Stimulated activated naive CD4-positive, alpha-beta T cell treated with Interleukin-2 at 50 U/mL for 16 hours (primary cell): ENCODE data around the gene ANKRD12.
A peak's percentile ranks its signal among the peaks of the same experiment; 100 is the strongest.
"Not testable (repeated sequence)": the region's sequence is repeated elsewhere in the genome, so short reads cannot be mapped to it uniquely, and the experiment has no call there.

Experiments
- DNase-seq: peaks from one replicate; lab custom pipeline; 2025; lab: John Stamatoyannopoulos, UW

ANKRD12 gene

DNA sequence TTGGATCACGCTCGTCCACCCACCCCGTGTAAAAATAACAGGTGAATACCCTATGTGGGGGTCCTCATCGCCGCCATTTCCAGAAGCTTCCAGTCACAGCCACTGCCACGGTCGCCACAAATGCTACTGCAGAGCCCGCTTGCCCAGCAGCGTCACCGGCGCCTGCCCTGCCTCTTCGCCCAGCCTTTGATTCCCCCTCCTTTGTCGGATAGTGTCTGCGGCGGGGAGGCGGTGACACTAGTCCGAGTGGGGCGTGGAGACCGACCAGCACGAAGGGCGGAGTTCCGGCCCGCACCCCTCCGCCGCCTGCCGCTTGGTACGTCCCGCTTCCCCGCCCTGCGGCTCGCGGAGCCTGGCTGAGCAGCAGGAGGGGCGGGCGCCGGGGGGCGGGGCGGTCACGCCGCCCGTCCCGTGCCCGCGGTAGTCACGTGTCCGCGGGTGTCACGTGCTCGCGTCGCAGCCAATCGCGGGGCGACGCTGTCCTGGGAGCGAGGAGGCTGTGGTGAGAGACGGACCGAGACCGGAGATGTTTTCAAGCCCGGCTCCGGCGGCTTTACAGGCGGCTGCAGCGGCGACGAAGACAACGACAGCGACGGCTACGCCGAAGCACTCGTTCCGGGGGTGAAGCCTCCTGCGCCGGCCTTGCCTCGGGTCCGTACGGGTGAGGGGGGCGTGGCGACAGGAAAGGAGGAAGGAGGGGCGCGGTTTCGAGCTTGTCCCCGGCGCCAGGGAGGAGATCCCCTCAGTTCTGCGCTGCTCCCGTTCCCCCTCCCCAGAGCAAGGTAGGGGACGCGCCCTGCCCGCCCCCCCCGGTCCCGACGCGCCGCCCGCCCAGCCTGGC lies at the start of gene ANKRD12:
Gene ANKRD12, plus strand, starts transcription at position 467 of the 841 bp plus-strand sequence. CDS start 45,652 bp downstream, outside the sequence.
- DNase-seq: peak; percentile 96

DNA sequence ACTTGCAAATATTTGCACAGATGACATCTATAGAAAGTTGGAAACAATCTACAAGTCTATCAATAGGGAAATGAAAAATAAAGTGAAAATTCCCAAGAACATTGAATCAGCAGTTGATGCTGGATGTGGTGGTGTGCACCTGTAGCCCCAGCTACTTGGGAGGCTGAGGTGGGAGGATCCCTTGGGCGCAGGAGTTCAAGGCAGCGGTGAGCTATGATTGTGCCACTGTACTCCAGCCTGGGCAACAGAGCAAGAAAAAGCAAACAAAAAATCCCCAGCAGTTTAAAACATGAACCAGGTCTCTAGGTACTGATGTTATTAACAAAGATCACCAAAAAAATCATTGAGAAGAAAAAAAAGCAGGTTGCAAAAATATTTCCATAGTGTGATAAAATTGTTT lies 49.4 kb upstream of the ANKRD12 start:
- no peak for DNase-seq

DNA sequence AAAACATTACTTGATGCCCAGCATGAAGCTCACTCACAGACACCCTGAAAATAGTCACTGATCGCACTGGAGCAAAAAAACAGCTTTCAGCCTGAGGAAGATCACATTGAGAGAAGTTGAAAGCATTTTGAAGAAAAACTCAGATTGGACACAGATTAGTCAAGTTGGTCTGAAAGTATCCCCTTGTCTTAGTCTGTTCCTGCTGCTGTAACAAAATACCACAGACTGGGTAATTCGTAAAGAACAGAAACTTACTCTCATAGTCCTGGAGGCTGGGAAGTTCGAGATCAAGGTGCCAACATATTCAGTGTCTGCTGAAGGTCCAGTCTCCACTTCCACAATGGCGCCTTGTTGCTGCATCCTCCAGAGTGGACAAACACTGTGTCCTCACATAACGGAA lies 48.3 kb upstream of the ANKRD12 start:
- DNase-seq: no peak

DNA sequence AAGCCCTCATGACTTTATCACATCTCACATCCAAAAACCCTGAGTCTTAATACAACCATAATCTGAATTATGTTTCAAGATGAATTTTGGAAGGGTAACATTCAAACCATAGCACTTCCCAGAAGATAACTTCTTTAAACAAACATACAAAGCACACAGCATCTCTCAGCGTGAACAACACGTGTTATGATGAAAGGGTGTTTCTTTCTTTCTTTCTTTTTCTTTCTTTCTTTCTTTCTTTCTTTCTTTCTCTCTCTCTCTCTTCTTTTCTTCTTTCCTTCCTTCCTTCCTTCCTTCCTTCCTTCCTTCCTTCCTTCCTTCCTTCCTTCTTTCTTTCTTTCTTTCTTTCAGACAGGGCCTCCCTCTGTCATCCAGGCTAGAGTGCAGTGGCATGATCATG lies 47.9 kb upstream of the ANKRD12 start:
- DNase-seq: not testable (repeated sequence)

DNA sequence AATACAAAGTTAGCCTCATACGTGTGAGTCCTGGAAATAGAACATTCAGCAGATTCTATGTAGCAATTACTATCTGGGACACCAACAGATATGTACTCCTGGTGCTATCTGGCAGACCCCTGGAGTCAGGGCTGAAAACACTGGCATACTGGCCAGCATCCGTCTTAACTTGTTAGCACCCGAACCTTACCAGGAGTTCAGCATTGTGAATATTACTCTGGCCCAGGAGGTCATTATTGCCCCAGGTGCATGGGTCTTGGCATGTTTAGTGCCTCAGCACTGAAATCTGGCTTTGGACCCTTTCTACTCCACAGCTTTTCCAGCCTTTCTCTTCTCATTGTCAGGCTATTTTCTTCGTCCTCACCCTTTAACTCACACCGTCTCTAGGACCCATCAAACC lies 46.0 kb upstream of the ANKRD12 start:
- DNase-seq: no peak

DNA sequence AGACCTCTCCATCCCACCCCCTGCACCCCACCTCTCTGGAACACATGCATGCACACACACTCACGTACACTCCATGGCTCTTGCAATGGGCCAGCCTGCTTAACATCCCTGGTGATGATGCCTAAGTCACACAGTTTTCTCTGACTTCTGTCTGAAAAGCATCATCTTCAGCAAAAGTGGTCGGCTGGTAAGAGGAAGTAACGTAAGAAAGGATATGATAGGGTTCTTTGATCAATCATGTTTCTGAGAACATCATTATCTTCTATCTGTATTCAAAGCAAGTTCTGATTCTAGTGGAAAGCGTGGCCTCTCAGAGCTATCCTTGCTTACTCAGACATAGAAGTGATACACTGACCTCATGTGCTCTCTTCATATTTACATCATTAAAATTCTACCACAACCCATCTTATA lies 45.5 kb upstream of the ANKRD12 start:
- peak; percentile 55 for DNase-seq

DNA sequence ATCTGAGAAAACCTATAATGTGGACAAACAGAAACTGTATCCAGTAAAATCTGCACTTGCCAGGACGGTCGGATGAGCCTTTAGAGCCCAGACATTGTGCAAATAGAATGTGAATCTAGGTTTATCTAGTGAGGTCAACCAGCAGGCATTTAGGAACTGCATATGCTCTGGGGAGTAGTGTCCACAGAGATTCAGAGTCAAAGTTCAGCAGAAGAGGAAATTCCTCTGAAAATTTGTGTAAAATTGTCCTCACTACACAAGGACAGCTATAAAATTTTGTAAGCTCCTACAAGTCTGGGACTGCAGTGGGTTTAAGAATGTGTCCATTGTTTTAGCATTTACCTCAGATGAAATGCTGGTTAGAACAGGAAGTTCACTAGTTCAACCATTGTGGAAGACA lies 43.9 kb upstream of the ANKRD12 start:
- no peak for DNase-seq

DNA sequence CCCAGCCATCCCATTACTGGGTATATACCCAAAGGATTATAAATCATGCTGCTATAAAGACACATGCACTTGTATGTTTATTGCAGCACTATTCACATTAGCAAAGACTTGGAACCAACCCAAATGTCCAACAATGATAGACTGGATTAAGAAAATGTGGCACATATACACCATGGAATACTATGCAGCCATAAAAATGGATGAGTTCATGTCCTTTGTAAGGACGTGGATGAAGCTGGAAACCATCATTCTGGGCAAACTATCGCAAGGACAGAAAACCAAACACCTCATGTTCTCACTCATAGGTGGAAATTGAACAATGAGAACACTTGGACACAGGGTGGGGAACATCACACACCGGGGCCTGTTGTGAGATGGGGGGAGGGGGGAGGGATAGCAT lies 43.5 kb upstream of the ANKRD12 start:
- DNase-seq: not testable (repeated sequence)

DNA sequence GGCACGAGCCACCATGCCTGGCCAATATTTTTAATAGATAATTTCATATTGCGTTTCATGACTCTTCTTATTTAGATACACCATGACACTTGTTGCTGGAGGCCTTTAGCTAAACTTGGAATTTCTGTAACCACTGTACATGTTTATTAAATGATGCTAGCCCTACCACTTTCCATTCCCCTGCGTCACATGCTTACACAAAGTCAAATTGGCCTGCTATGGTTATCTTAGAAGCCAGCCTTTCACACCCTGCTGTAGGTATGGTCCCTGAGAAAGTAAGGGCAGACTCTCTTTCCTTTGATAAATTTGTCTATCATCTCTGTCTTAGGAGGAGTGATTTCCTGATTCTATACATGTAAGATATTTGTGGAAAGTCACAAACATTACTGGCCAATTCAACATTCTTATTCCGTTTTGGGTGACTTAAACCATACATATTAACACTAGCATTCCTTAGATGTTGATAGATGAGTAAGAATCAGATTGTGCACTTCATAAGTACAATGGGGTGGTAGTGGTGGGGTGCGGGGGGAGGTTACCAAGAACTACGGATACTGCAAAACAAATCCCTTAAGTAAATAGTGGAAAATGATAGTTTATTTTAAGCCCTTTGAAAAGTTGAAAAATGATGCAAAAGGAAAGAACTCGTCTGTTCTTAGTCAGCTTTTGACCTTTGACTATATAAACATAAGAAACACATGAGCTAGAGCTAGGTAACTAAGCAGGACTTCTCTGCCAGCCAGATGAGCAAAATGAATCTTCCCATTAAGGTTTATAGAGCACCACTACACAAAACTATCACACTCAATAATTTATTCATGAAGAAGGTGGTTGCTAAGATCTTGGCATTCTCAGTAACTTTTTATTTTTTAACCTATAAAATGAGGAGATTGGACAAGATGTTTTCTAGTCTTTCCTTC lies 42.0 kb upstream of the ANKRD12 start:
- DNase-seq: peak; percentile 76

DNA sequence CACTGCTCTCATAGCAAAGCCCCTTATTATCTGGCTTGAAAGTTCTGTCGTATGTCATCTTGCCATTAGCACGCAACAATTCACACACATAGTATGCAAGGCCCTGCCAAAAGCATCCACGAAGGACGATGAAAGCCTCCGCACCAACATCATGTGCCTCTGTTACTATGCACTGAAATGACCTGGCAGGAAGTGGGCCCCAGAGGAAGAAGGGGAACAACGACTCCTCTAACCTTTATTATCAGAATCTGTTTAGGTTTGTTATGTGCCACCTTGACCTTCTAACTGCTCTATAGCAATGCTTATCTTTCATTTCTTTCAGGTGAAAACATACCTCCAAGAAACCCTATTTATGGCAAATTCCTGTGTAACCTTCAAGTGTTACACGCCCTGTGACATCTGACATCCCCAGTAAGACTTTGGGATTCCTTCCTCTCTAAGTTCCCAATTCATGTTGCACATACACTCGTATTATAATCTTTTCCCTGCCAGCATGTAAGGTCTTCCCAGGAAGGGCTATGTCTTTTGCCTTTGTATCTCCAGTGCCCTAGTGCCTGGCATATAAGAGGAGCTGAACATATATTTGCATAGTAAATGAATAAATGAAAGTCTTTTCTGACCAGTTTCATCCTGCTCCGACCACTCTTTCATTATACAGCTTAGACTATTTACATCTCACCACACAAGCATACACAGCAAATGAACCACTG lies 41.1 kb upstream of the ANKRD12 start:
- DNase-seq: peak; percentile 60

DNA sequence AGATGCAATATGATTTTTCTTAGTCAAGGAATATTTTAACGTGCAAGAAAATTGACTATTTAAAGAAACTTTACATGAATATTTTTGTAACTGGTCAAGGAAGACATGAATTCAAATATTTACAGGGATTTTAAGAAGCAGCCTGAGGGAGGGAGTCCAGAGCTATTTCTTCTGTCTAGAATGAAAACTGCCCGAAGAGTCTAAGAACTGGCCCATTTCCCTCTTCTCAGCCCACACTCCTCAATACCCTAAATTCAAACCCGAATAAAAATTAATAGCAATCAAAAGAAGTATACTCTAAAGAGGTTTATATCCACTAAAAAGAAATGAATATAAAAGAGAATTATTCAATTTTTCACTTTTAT lies 40.6 kb upstream of the ANKRD12 start:
- no peak for DNase-seq

DNA sequence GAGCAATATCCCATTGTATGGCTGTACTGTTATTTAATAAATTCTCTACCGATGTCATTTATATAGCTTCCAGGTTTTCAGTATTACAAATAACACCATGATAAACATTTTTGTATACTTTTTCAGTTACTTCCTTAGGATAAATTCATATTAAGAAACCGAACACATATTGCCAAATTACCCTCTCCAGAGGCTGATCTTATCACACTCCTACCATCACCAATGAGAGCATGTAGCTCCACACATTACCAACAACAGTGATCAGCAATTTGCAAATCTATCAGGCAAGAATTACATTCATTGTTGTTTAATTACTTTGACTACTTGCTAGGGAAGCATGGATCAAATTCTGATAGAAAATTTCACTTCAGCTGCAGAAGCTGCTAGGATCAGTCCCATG lies 39.9 kb upstream of the ANKRD12 start:
- DNase-seq: no peak

DNA sequence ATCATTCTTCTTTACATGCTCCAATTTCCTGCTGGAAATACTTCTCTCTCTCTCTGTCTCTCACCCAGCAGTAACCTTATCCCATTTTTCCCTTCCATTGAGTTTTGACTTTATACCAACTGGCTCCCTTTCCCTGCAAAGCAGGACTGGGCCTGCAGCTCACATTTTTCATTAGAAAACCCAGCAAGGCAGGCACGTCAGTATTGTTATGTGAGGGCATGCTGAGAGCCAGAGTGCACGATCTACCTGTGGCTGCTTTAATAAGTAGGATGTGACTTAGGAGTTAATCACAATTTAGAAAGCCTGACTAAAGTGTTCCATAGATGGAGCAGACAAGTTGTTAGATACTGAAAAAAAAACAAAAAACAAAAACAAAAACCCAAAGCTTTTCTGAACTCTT lies 39.2 kb upstream of the ANKRD12 start:
- DNase-seq: no peak

DNA sequence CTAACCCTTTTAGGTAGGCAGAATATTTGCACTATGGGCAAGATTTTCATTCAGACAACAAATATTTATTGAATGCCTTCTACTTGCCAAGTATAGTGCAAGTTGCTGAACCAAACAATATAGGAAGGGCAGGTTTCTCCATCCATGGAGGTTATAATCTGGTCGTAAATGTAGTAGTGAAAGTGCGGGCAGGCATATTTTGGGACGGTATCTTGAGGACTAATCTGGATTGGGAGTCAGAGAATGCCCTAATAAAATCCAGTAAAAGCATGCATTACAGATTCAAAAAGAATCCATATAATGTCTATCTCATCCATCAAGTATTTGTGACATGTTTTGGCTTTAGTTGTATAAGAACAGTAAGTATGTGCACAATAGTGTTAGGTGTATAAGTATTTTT lies 35.8 kb upstream of the ANKRD12 start:
- DNase-seq: no peak

DNA sequence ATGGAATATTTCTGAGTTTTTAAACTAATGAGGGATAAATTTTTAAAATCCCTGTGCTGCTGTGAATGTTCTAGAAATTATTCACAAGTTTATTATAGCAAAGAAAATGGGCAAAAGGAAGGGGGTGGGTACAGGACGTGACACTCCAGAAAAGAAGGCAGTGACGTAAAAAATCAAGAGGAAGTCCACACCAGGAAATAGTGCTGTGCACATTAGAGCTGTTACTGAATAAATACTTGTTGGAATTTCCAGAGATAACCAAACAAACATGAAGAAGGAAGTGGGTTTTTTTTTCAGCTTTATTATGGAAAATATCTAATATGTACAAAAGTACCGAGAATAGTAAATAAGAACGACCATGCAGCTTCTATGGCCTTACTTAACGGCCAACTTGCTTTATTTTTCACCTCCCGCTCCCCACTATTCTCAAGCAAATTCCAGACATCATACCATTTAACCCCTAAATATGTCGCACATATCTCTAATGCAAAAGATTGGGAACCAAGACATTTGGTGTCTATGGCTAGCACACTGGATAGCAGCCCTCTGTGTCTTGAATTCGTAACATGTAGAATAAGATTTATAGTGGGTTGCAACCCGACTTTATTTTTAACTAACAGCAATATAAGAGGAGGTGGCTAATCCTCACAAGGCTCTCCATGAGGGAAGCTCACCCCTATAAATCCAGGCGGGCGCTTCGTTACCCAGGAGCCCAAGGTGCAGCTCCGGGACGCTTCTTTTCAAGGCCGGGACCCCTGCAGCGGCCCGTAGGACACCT lies 34.7 kb upstream of the ANKRD12 start:
- DNase-seq: no peak

DNA sequence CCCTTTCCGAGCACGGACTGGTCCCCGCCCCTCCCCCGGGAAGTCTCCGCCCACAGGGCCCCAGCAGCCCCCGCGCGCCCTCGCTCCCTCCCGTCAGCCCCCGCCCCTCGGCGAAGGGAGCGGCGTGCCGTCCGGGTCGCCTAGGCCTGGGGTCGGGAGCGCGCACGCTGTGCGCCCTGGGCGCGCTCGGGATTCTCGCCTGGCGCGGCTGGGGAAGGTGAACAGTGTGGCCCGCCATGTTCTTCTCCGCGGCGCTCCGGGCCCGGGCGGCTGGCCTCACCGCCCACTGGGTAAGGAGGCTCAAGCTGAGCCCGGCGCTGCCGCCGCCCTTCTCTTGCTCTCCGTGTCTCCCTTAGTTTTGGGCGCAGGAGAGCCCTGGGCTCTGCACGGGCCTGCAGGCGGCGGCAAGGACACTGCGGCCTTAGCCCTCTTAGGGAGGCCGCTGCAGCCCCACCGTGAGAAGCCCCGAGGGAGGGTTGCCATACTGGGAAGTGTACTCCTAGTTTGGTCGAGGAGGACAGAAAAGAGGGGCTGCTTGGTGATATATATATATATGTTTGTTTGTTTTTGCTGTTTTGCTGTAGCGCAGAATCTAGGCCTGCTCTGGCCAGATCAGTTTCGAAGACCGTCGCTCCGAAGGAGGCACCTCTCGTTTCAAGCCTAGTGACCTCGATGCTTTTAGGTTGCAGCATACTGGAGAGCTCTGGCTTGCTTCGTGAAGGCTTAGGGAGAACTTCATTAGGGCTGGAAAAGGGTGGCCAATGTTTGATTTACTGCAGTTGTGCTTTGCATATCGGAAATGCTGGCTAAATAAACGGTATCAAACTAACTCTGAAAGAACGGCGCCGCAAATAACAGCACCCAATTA lies 33.8 kb upstream of the ANKRD12 start, which contains the start of gene NDUFV2:
Gene NDUFV2, plus strand, starts transcription at position 192 of the 868 bp plus-strand sequence. Its CDS starts 45 bp downstream, at position 237.
- peak; percentile 96 for DNase-seq

DNA sequence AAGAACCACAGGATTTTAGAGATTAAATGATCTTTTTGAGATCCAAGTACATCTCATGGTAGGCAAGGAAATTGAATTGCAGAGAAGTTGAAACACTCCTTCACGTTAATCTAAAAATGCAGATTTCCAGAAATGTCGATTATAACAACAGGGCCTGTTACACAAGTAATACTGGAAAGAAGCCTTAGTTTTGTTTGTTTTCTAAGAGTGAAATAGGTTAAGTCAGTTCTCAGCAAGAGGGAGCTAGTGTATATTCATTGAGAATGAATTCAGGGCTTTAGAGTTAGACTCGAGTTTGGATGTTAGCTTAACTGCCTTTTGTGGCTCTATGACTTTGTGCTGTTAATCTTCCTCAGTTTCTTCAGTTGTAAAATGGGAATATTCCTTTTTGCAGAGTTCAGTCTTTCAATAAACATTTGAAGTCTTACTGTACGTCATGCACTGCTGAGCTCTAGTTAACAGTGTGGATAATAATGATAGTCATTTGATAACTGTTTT lies 33.2 kb upstream of the ANKRD12 start:
- DNase-seq: no peak

DNA sequence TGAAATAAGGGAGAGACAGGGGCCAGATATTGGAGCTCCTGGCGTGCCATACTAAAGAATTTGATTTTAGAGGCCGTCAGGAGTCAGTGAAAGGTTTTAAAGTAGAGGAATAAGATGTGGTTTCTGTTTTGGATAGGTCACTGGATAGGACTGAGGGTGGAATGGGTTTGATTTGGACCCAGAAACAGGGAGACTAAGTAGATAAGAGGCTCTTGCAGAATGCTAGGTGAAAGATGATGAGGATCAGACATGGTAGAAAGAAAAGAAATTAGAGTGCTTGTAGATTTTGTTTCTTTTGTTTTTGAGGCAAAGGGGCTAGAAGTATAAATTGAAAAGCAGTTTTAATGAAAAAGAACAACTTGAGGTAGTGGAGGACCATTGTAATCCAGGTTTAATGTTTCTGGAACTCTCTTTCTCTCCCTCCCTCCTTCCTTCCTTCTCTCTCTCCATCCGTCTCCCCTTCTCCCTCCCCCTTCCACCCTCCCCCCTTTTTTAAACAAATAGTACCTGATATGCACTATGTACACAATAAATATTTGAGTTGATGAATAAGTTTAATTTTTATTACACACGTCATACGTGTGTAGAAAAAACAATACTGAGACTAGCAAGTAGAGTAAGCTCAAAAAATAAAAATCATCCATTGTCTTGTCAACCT lies 32.2 kb upstream of the ANKRD12 start:
- DNase-seq: no peak

DNA sequence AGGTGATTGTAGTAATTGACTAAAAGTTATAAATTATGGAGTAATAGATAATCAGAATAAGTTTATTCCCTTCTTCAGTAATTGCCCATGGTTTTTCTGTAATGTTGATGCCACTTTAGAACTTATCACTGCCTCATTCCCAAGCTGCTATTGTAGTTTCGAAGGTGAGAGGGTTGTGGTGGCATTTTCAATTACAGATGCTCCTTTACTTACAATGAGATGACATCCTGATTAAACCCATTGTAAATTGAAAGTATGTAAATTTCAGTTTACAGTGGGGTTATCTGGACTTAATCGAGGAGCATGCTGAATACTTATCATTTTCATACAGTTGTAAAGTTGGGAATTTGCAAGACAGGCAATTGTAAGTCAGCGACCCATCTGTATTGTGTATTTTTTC lies 31.2 kb upstream of the ANKRD12 start:
- no peak for DNase-seq

DNA sequence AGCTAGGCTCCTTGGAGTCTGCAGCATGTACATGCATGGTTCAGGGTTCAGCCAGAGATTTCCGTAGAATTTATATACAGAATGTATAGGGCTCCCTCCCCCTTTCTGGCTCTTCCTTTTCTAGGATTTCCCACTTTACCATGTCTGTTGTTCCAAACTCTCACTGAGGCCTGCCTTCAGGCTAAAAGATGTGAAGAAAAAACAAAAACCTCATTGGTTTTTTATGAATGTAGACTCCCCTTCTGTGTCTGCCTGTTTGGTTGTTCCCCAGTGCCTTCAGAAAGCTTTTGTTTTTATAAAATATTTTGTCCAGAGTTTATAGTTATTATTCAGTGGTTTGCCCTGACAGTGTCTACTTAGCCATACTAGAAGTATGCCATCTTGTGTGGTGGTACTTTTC lies 30.5 kb upstream of the ANKRD12 start:
- DNase-seq: no peak
